CD4-positive, alpha-beta T cell treated with Interleukin-15 for 4 hours (primary cell): ENCODE measurements around the gene TAS2R14.

Source experiments
- DNase-seq: peaks from one replicate; pipeline ENCODE4 v3.0.0-alpha.2; 2020; ENCODE audit warnings: low spot score

Gene TAS2R14, protein sequence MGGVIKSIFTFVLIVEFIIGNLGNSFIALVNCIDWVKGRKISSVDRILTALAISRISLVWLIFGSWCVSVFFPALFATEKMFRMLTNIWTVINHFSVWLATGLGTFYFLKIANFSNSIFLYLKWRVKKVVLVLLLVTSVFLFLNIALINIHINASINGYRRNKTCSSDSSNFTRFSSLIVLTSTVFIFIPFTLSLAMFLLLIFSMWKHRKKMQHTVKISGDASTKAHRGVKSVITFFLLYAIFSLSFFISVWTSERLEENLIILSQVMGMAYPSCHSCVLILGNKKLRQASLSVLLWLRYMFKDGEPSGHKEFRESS

DNA sequence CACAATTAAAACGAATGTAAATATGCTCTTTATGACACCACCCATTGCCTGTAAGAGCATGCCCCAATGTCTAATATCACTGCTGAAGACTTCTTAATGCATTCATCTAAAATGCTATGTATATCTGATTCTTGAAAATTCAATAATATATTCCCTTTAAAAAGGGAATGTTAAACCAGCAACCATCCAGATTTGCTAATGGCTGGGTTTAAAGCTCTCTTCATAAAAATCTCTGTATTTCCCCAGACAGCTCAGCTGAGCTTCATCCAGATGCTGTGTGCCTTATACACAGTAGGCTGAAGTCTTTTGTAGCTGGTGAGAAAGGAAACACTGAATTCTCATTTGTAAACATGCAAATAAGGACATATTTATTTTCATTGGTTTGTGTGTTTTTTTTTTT lies at the start of gene TAS2R14:
Gene TAS2R14, minus strand, starts transcription at position 101 of the 400 bp plus-strand sequence. Its CDS starts 56 bp downstream, at position 45.
- DNase-seq = no peak

DNA sequence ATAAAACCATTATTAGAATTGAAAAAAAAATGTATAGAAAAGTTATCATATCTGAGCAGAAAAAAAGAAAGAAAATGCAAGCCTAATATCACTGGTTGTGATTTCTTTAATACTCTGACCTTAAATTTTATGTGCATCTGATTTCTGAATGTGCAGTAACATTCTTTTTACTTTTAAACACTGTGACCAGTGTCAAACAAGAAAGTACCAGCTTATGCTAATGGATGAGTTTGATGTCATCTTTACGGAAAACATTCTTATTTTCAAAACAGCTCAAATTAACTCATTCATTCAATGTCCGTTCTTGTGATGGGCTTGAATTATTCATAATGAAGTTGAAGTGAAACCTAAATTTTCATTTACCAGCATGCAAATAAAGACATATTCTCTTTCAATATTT lies 47.7 kb upstream of the TAS2R14 start, which contains the start of gene TAS2R50:
Gene TAS2R50, minus strand, starts transcription at position 101 of the 400 bp plus-strand sequence. Its CDS starts 52 bp downstream, at position 49.
- DNase-seq = no peak

DNA sequence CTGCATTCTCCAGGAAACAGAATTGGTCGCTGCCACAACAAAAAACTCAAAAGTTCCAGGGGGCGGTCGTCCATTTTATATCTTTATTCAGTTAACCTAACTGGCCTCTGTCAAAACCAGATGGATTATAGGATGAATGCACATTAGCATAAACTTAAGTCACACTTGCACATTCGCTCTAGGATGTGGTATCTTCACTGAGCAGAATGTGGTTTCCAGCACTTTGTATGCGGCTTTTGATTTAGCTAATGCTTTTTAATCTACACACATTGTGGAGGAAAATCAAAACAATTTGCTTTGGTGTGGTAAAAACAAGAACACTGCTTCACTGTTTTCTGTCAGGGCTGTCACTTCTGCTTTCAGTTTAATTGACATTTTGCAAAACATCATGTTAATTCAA lies 43.2 kb upstream of the TAS2R14 start:
- DNase-seq = peak; percentile 37

DNA sequence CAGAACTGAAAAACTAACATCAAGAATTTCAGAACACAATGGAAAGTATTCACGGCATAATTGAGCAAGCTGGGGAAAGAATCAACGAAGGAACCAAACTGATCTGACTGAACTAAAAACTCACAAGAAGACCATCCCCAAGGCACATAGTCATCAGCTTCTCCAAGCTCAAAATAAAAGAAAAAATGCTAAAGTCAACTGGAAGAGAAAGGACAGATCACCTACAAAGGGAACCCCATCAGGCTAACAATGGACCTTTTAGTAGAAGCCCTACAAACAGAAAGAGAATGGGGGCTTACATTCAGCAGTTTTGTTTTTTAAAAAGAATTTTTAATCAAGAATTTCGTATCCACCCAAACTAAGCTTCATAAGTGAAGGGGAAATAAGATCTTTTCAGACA lies 35.9 kb upstream of the TAS2R14 start:
- DNase-seq = no peak

DNA sequence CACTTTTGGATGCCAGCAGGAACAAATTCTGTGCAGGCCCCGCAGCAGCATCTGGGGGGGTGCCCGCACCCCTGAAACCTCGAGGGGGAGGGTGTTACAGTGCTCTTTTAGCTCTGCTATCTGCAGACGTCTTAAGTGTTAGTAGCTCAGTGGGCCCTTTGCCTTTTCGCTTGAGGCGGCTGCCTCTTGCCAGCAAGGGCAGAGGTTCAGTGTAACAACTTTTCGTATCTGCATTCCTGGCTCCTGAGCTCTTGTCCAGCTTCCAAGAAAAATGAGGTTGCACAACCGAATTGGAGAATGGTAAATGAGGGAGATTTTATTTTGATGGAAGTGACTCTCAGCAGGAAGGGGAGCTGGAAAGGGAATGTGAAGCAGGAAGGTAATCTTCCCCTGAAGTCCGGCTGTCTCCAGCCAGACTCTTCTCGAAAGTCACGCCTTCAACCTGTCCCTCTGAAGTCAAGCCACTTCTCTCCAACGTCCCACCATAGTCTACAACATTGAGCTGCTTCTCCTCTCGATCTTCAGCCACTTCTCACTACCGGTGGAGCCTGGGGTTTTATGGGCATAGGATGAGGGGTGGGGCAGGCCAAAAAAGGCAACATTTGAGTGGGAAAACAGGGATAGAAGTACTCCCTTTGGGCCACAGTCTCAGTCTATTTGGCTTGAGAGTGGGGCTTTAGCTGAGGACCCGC lies 29.8 kb upstream of the TAS2R14 start:
- DNase-seq = no peak

DNA sequence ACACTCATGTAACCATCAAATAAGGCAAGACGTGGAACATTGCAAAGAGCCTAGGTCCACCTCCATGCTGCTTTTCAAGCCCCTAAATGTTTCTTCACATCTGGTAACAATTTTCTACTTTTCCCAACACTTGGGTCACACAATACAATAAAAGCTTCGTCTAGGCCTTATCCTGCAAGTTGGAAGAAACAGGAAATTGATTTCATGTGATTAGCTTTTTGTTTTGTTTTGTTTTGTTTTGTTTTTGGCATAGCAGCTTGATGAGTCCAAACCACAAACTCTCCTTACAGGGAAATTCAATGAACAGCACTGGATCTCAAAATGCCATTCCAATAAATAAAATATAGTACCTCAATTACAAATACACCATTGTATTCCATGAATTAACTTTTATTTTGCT lies 28.3 kb upstream of the TAS2R14 start:
- no peak for DNase-seq

DNA sequence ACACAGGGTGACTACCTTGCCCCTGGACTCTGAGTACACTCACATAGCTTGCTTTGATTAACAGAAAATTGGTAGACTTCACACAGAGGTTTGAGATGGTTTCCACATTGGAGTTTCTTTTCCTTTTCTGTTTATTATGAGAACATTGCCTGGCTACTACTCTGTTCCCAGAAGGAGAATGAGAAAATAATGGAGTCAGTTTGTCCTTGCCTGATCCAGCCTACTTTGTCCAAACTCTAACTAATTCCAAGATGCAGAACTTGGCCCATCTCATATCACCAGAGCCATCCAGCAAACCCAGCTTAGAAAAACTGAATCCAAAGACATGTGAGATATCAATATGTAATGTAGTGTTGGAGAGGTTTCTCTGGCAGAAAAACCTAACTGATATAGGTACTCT lies 27.3 kb upstream of the TAS2R14 start:
- no peak for DNase-seq

DNA sequence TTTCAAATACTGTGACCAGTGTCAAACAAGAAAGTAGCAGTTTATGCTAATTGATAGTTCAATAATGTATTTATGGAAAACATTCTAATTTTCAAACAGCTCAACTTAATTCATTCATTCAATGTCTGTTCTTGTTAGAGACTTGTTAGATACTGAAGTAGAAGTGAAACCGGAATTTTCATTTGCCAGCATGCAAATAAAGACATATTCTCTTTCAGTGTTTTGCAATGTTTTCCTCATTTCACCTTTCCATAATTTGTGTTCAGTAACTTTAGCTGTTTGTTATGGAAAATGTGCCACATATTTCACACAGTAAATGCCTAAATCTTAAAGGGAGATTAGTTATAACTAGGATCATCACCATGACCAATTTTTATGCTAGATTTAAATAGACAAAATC lies 26.4 kb upstream of the TAS2R14 start:
- no peak for DNase-seq

DNA sequence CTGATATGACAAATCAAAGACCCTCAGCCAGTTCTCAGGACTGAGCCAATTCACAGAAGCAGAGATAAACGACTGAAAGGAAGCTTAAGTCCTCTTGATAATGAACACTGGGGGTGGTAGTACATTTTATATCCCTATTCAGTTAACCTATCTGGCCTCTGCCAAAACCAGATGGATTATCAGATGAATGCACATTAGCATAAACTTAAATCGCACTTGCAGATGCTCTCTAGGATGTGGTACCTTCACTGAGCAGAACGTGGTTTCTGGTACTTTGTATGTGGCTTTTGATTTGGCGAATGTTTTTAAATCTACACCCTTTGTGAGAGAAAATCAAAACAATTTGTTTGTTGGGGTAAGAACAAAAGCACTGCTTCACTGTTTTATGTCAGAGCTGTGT lies 21.1 kb upstream of the TAS2R14 start:
- no peak for DNase-seq

DNA sequence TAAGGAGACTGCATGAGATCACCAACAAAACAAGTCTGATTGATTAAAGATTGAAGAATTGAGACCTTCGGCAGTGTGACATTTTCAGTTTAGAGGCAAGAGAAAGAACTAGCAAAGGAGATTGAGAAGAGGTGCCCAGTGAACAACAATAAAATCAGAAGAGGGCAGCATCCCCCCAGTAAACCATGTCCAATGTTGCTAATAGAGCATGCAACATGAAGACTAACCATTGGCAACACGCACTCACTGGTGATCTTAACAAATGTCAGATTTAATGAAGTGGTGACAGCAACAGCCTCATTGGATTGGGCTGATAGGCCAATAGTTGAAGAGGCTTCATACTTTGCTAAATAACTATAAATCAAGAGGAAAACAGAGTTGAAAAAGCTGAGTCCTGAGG lies 20.7 kb upstream of the TAS2R14 start:
- no peak for DNase-seq

DNA sequence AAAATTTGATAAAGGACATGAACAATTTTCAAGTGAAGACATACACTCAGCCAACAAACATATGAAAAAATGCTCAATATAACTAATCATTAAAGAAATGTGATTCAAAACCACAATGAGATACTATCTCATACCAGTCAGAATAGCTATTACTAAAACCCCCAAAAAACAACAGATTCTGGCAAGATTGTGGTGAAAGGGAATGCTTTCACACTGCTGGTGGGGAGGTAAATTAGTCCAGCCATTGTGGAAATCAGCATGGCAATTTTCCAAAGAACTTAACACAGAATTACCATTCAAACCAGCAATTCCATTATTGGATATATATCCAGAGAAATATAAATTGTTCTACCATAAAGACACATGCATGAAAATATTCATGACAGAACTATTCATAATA lies 18.7 kb upstream of the TAS2R14 start:
- no peak for DNase-seq

DNA sequence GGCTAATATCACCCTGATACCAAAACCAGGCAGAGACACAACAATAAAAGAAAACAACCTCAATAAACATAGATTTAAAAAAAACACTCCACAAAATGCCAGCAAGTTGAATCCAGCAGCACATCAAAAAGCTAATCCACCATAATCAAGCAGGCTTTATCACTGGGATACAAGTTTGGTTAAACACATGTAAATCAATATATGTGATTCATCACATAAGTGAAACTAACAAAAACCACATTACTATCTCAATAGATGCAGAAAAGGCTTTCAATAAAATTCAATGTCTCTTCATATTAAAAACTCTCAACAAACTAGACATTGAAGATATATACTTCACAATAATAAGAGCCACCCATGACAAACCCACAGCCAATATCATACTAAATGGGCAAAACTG lies 17.0 kb upstream of the TAS2R14 start:
- DNase-seq = no peak

DNA sequence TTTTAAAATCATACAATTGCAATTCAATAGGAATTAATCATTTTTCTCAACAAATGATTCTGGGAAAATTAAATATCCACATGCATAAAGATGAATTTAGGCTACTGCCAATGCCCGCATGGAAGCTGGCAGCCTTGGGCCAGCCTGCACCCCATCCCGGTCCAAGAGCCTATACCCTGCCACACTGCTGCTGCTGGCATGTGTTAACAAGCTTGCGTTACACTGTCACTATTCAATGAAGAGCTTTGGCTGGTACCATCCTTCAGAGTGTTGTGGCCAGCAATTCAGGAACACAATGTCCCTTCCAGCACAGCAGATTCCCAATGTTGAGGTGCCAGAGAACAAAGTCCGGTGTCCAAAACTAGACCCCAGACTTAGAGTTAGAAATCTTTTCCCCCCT lies 13.6 kb upstream of the TAS2R14 start:
- no peak for DNase-seq

DNA sequence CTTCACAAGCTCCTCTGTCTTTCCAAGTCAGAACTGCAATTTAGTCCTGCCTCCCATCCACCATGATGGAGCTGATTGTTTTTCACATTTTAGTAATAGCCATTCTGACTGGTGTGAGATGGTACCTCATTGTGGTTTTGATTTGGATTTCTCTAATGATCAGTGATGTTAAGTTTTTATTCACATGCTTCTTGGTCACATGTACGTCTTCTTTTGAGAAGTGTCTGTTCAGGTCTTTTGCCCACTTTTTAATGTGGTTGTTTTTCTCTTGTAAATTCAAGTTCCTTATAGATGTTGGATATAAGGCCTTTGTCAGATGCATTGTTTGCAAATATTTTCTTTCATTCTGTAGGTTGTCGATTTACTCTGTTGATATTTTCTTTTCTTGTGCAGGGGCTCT lies 4.1 kb upstream of the TAS2R14 start:
- DNase-seq = no peak

DNA sequence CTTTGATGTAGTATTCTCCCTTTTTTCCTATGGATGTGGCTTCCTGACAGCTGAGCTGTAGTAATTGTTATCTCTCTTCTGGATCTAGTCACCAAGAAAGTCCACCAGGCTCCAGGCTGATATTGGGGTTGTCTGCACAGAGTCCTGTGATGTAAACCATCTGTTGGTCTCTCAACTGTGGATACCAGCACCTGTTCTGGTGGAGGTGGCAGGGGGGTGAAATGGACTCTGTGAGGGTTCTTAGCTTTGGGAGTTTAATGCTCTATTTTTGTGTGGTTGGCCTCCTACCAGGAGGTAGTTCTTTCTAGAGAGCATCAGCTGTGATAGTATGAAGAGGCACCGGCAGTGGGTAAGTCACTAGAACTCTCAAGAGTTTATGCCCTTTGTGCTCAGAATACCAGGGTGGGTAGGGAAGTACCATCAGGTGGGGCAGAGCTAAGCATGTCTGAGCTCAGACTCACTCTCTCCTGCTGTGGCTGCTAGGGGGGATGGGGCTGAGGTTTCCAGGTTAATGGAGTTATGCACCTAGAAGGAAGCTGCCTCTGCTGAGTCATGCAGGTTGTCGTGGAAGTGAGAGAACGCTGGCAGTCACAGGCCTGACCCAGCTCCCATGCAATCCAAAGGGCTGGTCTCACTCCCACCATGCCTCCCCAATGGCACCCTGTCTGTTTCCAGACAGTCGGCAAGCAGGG lies 3.0 kb upstream of the TAS2R14 start:
- DNase-seq = no peak

DNA sequence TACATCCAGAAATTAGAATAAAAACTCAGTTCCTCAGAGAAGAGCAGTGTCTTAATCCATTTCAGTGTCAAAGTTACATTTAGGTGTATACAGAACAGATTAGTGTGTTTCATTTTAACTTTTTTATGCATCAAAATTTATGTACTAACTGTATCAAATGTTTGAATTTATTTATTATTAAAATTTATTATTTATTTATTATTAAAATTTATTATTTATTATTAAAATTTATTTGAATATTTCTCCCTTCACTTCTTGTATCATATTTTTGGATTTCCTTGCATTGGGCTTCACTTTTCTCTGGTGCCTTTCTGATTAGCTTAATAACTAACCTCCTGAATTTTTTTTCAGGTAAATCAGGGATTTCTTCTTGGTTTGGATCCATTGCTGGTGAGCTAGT lies 2.3 kb upstream of the TAS2R14 start:
- no peak for DNase-seq

DNA sequence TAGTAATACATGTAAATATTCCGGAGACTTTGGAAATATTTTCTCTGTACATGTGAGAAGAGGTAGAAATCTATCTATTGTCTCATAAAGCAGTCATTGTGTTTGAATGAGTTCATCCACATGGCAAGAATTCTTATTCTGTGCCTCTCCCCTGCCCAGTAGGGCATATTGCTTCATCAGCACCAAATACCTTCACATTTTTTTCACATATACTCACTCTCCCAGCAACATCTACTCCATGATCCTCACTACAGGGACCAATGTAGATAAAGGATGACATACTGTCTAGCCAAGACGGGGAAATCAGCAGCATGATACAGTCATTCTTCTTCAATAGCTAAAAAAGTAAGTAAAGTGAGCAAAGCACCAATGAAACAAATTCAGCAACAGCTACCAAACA lies 1.3 kb upstream of the TAS2R14 start:
- DNase-seq = no peak

DNA sequence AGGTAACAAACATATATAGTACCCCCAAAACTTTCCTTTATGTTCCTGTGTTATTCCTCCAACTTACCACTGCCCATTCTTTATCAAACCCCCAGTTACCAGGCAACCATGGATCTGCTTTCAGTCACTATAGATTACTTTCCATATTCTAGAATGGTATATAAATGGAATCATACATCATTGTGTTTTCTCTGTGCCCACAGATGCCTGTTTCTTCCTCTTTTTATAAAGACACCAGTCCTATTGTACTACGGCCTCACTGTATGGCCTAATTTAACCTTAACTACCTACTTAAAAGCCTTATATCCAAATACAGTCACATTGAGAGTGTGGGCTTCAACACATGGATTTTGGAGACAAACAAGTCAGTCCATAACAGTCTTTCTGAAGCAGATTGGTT lies 2.6 kb downstream of the TAS2R14 start:
- DNase-seq = no peak

DNA sequence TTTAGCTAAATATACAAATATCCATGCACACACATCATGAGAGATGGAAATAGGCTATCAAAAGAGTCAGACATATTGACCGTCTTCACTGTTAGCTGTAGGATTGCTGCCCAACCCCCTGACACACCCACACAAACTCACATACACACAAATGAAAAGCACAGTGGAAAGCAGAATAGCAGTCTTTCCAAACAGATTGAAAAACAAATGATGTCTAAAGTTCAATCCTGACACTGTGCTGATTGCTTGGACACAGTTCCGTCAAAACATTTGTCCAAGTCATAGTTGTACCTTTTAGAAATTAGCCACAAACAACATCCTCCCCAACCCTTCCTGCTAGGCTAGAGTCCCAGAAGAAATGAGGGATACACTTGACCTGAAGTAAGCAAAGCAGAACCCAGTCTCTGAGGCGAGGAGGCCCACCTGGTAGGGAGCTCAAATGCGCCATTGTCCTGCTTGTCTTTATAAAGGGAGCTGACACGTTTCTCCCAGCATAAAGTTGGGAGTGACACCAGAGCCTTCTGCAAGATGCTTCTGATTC lies 10.2 kb downstream of the TAS2R14 start, which contains the start of gene PRH2:
Gene PRH2, plus strand, starts transcription at position 491 of the 541 bp plus-strand sequence. Its CDS starts 38 bp downstream, at position 529.
- DNase-seq = no peak

DNA sequence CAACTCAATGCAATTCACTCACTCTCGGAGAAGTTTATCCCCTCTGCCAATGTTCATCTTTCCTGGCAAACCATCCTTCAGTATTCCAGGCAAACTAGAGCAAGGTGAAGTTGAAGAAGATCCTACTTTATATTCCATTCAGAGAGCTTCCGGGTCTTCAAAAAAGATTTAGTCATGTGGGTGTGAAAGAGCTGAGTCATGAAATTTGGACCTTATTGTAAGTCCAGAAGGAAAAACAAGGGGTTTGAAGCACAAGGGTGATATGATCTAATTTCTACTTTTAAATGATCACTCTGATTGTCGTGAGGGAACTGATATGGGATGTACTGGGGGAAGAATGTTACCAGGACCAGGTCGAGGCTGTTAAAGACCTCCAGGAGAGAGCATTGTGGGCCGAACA lies 12.8 kb downstream of the TAS2R14 start:
- no peak for DNase-seq

DNA sequence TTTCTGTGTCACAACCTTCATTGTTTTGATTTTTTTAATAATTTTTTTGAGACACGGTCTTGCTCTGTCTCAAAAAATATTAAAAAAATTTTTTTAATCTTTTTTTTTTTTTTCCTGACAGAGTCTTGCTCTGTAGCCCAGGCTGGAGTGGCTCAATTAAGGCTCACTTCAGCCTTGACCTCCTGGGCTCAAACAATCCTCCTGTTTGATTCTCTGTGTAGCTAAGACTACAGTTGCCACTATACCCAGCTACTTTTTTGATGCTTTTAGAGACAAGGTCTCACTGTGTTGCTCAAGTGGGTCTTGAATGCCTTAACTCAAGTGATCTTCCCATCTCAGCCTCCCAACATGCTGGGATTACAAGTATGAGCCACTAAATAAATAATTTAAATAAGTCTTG lies 19.3 kb downstream of the TAS2R14 start:
- DNase-seq = no peak

DNA sequence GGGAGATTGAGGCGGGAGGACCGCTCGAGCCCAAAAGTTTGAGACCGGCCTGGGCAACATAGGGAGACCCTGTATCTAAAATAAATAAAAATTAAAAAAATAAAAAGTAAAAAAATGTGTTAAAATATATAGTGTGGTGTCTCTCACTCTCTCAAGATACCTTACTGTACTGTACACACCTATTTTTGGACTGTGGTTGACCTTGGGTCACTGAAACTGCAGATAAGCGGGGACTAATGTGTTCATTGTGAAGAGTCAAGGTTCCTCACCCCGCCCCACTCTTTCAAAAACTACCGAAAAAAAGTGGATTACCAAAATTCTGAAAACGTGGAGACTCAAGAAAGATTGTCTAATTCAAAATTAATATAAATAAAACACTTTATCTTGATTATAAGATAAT lies 28.7 kb downstream of the TAS2R14 start:
- no peak for DNase-seq

DNA sequence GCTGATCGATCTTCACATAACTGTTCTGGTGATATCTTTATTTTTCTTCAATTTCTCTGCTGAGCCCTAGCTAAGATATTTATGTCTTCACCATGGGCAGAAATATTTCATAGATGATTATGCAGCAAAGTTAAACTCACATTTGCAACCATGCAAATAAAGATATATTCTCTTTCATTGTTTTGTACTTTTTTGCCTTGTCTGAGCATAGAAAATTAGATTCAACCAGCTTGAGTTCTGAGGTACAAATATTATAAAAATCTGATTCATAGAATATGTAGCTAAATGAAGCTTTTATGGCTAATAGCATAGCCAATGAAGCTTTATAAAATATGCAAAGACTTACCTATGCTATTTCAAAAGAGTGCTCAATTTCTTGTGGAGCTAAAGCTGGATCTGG lies 29.6 kb downstream of the TAS2R14 start, which contains the start of gene TAS2R13:
Gene TAS2R13, minus strand, starts transcription at position 101 of the 400 bp plus-strand sequence. CDS start 264 bp downstream, outside the sequence.
- DNase-seq = no peak
